ENCODE measurements around the gene NT5DC1. TPM values are rescaled to one million over a fixed set of nuclear protein-coding genes. Genes with fewer than 3 reads are reported as not detected.

The NT5DC1 gene
- total and polyA plus RNA-seq, 9 donors, result 8.2 to 25.0 (median 19.4) TPM

DNA sequence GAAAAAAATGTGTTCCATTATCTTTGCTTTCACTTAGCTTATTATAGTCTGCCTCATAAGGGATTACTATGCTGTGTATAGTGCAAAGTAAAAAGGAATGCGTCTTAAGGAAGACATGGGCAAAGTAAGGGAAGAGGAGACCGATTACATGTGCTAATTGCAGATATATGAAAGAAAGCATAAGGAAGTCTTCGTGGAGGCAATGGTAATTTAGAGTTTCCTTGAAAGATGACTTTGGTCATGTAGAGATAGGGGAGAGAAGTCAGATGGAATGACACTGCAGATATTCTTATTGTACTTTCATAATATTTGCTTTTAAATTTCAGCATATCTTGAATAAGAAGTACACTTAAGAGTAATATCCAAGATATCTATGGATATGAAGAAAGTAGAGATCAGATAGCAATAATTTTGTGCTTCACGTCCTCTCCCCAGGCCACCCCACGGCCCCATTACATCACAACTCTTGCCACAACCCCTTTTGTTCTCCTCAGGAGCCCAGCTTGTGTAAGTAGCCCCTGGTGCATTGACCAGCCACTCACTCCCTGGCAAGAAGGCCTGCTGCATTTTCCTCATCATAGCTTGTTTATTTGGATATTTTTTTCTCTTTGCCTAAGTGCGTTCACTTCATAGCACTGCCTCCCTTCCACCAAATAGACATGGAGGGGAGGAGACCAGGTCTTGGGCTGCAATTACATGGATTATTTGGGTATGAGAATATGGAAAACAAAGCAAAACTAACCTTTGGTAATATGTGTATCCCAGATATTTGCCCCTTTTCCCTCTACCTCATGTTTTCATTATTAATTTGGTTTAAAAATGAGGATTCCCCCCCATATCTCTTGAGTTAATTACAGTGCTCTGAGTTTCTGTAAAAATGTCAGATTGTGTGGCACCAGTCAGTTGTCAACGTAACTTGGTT lies 56.0 kb downstream of the NT5DC1 start:
- no peaks in the 10 kb centered on the region for H3K4me1 ChIP-seq (ENCODE audit: control insufficient read depth, insufficient read depth, low read length)
- H3K36me3 ChIP-seq (ENCODE audit: control insufficient read depth, insufficient read depth, low read length), result no peaks in the 10 kb centered on the region
- 97% methylated on average over 3 of the region's 7 CpGs for WGBS (ENCODE audit: insufficient coverage)

DNA sequence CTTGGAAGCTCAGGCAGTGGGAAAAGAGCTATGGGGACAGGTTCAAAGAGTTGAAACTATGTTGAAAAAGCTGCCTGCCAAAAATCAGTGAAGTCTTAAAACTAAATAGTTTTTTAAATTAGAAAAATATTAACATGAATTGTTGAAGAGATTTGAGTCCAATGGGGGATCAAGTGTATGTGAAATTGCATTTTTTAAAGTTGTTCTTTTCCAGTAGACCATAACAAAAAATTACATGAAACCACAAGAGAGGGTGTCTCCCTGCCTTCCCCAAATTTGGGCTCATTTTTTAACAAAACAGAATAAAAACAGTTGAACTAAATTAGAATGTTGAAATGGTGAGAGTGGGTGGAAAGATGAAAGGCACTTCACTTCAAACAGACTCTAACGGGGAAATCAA lies 56.7 kb downstream of the NT5DC1 start:
- no peaks in the 10 kb centered on the region for H3K27me3 ChIP-seq (ENCODE audit: control insufficient read depth, insufficient read depth, low read length)
- H3K27ac ChIP-seq (ENCODE audit: low read length), result no peak overlapping the region
- H3K4me3 ChIP-seq (ENCODE audit: low read length), result no peak overlapping the region
- WGBS (ENCODE audit: insufficient coverage), result no CpG with 5 or more reads among the region's 1 CpG
- no peaks in the 10 kb centered on the region for H3K36me3 ChIP-seq (ENCODE audit: control insufficient read depth, insufficient read depth, low read length)
- no peaks in the 10 kb centered on the region for H3K4me1 ChIP-seq (ENCODE audit: control insufficient read depth, insufficient read depth, low read length)
- DNase-seq, result no peak
- H3K9me3 ChIP-seq (replicated peaks; ENCODE audit: control insufficient read depth, low read depth, low read length), result no peaks in the 10 kb centered on the region

More for the DNA sequence above, 56.0 kb downstream of the NT5DC1 start:
- Histone ChIP-seq H3K27ac (ENCODE audit: low read length) (no peak overlapping the region), H3K4me3 (ENCODE audit: low read length) (no peak overlapping the region), H3K27me3 (ENCODE audit: control insufficient read depth, insufficient read depth, low read length) (no peaks in the 10 kb centered on the region), H3K9me3 (replicated peaks; ENCODE audit: control insufficient read depth, low read depth, low read length) (no peaks in the 10 kb centered on the region)
- no peak for DNase-seq

DNA sequence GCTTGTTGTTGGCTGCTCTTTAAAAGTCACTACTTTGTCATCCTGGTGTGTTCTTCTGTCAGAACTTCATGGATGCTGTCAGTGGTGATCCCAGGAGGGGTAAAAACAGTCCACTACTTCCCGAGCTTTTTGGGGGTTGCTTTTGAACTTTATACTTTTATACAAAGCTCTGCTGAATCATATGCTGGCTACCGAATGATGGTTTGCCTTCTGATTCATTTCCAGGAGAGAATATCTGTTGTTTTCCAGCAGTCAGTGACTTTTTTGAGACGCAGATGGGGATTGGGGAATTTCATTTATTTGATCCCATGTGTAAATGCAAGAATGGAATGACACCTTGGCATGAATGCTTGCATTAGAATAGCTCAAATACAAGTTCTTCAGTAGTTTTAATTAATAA lies 58.0 kb downstream of the NT5DC1 start:
- H3K27ac ChIP-seq (ENCODE audit: low read length), result no peak overlapping the region
- H3K4me3 ChIP-seq (ENCODE audit: low read length), result no peak overlapping the region
- no peaks in the 10 kb centered on the region for H3K9me3 ChIP-seq (replicated peaks; ENCODE audit: control insufficient read depth, low read depth, low read length)
- WGBS (ENCODE audit: insufficient coverage), result no CpG with 5 or more reads among the region's 3 CpGs
- no peaks in the 10 kb centered on the region for H3K36me3 ChIP-seq (ENCODE audit: control insufficient read depth, insufficient read depth, low read length)
- H3K4me1 ChIP-seq (ENCODE audit: control insufficient read depth, insufficient read depth, low read length), result no peaks in the 10 kb centered on the region
- peak; percentile 4 for DNase-seq
- H3K27me3 ChIP-seq (ENCODE audit: control insufficient read depth, insufficient read depth, low read length), result no peaks in the 10 kb centered on the region

DNA sequence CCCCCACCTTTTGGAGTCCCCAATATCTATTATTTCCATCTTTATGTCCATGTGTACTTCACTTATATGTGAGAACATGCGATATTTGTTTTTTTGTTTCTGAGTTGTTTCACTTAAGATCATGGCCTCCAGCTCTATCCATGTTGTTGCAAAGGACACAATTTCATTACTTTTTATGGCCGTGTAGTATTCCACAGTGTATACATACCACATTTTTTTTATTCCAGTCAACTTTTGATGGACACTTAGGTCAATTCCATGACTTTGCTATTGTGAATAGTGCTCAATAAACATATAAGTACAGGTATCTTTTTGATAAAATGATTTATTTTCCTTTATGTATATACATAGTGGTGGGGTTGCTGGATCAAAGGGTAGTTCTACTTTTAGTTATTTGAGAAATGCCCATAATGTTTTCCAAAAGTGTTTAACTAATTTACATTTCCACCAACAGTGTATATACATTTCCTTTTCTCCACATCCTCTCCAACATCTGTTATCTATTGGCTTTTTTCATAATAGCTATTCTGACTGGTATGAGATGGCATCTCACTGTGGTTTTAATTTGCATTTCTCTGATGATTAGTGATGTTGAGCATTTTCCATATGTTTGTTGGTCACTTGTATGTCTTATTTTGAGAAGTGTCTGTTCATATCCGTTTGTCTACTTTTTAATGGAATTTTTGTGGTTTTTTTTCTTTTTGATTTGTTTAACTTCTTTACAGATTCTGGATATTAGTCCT lies 59.3 kb downstream of the NT5DC1 start:
- no peaks in the 10 kb centered on the region for H3K9me3 ChIP-seq (replicated peaks; ENCODE audit: control insufficient read depth, low read depth, low read length)
- no CpG with 5 or more reads among the region's 3 CpGs for WGBS (ENCODE audit: insufficient coverage)
- H3K4me3 ChIP-seq (ENCODE audit: low read length), result no peak overlapping the region
- H3K27ac ChIP-seq (ENCODE audit: low read length), result no peak overlapping the region
- H3K36me3 ChIP-seq (ENCODE audit: control insufficient read depth, insufficient read depth, low read length), result no peaks in the 10 kb centered on the region
- DNase-seq, result no peak
- no peaks in the 10 kb centered on the region for H3K27me3 ChIP-seq (ENCODE audit: control insufficient read depth, insufficient read depth, low read length)
- no peaks in the 10 kb centered on the region for H3K4me1 ChIP-seq (ENCODE audit: control insufficient read depth, insufficient read depth, low read length)

DNA sequence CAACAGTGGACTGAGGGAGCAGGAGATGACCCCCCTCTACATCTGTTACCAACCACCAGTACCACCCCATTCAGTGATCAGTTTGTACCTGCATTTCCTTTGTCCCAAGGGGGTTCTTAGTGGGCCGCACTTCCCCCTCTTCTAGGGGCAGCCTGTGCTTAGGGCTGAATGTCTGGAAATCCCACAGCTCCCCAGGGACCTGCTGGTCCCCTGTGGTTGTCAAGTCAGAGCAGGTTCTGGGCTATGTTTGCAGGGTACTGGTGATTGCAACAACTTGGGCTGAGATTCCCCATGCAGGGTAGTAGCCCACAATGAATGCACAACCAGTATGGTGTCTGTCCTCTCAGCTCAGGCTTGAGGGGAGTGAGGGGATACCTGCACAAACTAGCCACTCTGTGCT lies 64.9 kb downstream of the NT5DC1 start:
- no peaks in the 10 kb centered on the region for H3K27me3 ChIP-seq (ENCODE audit: control insufficient read depth, insufficient read depth, low read length)
- 100% methylated on average over 1 of the region's 1 CpG for WGBS (ENCODE audit: insufficient coverage)
- no peaks in the 10 kb centered on the region for H3K9me3 ChIP-seq (replicated peaks; ENCODE audit: control insufficient read depth, low read depth, low read length)
- DNase-seq, result no peak
- H3K4me3 ChIP-seq (ENCODE audit: low read length), result no peak overlapping the region
- no peak overlapping the region for H3K27ac ChIP-seq (ENCODE audit: low read length)
- H3K4me1 ChIP-seq (ENCODE audit: control insufficient read depth, insufficient read depth, low read length), result no peaks in the 10 kb centered on the region
- no peaks in the 10 kb centered on the region for H3K36me3 ChIP-seq (ENCODE audit: control insufficient read depth, insufficient read depth, low read length)

DNA sequence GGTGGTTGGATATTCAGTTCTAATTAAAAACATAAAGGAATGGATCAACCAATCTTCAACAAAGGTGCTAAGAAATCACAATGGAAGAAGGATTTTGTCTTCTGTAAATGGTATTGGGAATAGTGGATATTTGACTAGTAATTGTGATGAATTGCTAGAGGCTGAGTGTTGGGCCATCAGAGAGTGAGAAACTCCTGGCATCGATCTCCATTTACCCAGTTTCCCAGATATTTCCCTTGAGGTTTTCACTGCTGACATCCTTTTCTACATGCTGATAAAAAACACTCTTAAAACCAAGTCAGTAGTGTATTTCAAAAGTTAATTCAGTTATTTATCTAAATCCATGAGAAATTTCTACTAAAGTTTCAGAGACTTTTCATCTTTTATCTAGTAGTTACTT lies 65.7 kb downstream of the NT5DC1 start:
- Histone ChIP-seq H3K9me3 (replicated peaks; ENCODE audit: control insufficient read depth, low read depth, low read length) (no peaks in the 10 kb centered on the region), H3K27ac (ENCODE audit: low read length) (no peak overlapping the region)
- WGBS (ENCODE audit: insufficient coverage), result no CpG with 5 or more reads among the region's 1 CpG

DNA sequence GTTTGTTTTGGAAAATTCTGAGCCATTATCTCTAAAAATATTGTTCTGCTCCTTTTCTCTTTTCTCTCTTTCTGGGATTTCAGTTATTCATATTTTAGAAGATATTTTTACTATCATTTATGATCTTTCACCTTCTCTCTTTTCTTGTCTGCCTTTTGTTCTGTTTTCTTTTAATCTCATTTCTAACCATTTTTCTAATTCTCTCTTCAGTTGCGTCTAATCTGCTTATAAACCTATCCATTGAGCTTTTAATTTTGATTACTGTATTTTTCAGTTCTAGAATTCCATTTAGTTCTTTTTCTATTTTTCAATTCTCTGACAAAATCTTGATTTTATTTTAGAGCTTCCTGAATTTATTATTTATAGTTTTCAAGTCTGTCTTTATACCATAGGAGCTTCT lies 67.5 kb downstream of the NT5DC1 start:
- no peaks in the 10 kb centered on the region for H3K4me1 ChIP-seq (ENCODE audit: control insufficient read depth, insufficient read depth, low read length)
- no peak overlapping the region for H3K27ac ChIP-seq (ENCODE audit: low read length)
- H3K36me3 ChIP-seq (ENCODE audit: control insufficient read depth, insufficient read depth, low read length), result no peaks in the 10 kb centered on the region
- no peak for DNase-seq
- no CpG with 5 or more reads among the region's 1 CpG for WGBS (ENCODE audit: insufficient coverage)
- H3K4me3 ChIP-seq (ENCODE audit: low read length), result no peak overlapping the region
- H3K27me3 ChIP-seq (ENCODE audit: control insufficient read depth, insufficient read depth, low read length), result no peaks in the 10 kb centered on the region
- H3K9me3 ChIP-seq (replicated peaks; ENCODE audit: control insufficient read depth, low read depth, low read length), result no peaks in the 10 kb centered on the region

More for the DNA sequence above, 65.7 kb downstream of the NT5DC1 start:
- H3K4me1 ChIP-seq (ENCODE audit: control insufficient read depth, insufficient read depth, low read length), result no peaks in the 10 kb centered on the region
- H3K27me3 ChIP-seq (ENCODE audit: control insufficient read depth, insufficient read depth, low read length), result no peaks in the 10 kb centered on the region
- H3K36me3 ChIP-seq (ENCODE audit: control insufficient read depth, insufficient read depth, low read length), result no peaks in the 10 kb centered on the region
- no peak overlapping the region for H3K4me3 ChIP-seq (ENCODE audit: low read length)
- DNase-seq, result no peak

DNA sequence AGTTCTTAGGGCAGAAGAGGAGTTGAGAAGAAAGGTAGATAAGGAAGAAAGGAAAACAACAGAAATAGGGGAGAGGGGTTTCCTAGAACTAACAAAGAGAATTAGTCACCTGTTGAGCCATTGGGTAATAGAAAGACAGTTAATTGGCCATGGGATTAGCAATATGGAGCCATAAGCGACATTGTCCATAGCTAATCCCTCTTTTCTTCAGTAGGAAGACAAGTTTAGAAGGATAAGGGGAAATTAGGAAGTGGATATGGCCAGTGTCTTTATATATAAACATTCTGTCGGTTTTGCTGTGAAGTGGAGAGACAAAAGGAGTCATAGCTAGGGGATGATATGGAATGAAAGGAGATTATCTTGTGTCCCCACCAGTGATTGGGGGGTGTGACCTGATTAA lies 69.2 kb downstream of the NT5DC1 start:
- H3K36me3 ChIP-seq (ENCODE audit: control insufficient read depth, insufficient read depth, low read length), result no peaks in the 10 kb centered on the region
- peaks cover 2% of the 10 kb centered on the region for H3K9me3 ChIP-seq (replicated peaks; ENCODE audit: control insufficient read depth, low read depth, low read length)
- H3K4me3 ChIP-seq (ENCODE audit: low read length), result no peak overlapping the region
- no peak for DNase-seq
- H3K27me3 ChIP-seq (ENCODE audit: control insufficient read depth, insufficient read depth, low read length), result no peaks in the 10 kb centered on the region
- H3K4me1 ChIP-seq (ENCODE audit: control insufficient read depth, insufficient read depth, low read length), result no peaks in the 10 kb centered on the region
- WGBS (ENCODE audit: insufficient coverage), result 100% methylated on average over 1 of the region's 2 CpGs
- H3K27ac ChIP-seq (ENCODE audit: low read length), result no peak overlapping the region

DNA sequence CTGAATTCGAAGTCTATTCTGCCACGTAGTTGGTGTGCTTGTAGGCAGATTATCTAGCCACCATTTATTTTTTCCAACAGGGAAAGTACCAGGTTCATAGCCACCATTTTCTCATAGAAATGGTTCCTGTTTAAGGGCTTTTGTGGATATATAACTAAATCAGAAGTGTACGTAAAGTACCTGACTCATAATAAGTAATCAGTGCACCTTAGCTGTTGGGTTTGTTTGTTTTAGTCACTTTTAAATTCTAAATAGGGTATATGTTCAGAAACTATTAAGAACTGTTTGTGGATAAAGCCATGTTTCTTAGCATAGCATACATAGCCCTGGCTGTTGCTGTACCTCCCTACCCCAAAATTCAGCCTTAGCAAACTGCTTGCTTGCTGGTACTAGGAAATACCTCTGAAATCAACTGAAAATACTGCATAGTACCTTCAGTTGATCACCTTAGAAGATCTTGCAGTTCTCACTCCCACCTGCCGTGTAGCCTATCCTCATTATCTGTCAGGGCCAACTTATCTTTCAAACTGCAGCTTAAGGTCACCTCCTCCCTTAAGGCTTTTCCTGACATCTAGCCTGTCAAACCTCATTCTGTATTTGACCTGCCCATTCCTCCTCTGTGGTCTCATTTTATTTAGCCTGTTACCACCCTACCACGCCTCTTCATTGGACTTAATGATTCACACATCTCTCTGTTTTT lies 69.9 kb downstream of the NT5DC1 start:
- no peaks in the 10 kb centered on the region for H3K4me1 ChIP-seq (ENCODE audit: control insufficient read depth, insufficient read depth, low read length)
- no peak overlapping the region for H3K27ac ChIP-seq (ENCODE audit: low read length)
- no peak overlapping the region for H3K4me3 ChIP-seq (ENCODE audit: low read length)
- WGBS (ENCODE audit: insufficient coverage), result 80% methylated on average over 1 of the region's 5 CpGs
- H3K27me3 ChIP-seq (ENCODE audit: control insufficient read depth, insufficient read depth, low read length), result no peaks in the 10 kb centered on the region
- DNase-seq, result no peak
- no peaks in the 10 kb centered on the region for H3K36me3 ChIP-seq (ENCODE audit: control insufficient read depth, insufficient read depth, low read length)
- H3K9me3 ChIP-seq (replicated peaks; ENCODE audit: control insufficient read depth, low read depth, low read length), result peaks cover 5% of the 10 kb centered on the region

DNA sequence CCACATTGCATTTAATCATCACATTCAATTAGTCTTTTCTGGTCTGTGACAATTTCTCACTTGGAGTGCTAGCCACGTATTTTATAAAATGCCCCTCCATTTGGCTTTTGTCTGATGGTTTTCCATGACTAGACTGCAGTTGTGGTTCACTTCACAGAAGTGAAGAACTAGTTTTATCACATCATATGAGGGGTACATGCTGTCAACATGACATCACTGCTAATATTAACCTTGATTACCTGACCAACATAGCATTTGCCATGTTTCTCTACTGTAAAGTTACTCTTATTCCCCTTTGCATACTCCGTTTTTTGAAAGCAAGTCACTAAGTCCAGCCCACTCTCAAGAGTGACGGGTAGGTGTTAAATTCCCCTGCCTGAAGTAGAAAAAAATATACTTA lies 73.3 kb downstream of the NT5DC1 start:
- Histone ChIP-seq H3K9me3 (replicated peaks; ENCODE audit: control insufficient read depth, low read depth, low read length) (peaks cover 10% of the 10 kb centered on the region), H3K27ac (ENCODE audit: low read length) (no peak overlapping the region), H3K36me3 (ENCODE audit: control insufficient read depth, insufficient read depth, low read length) (peaks cover 2% of the 10 kb centered on the region), H3K27me3 (ENCODE audit: control insufficient read depth, insufficient read depth, low read length) (no peaks in the 10 kb centered on the region), H3K4me3 (ENCODE audit: low read length) (no peak overlapping the region), H3K4me1 (ENCODE audit: control insufficient read depth, insufficient read depth, low read length) (no peaks in the 10 kb centered on the region)
- WGBS (ENCODE audit: insufficient coverage), result no CpG with 5 or more reads among the region's 3 CpGs
- no peak for DNase-seq
